ENCODE results near the gene TPRX1. TPM values are rescaled to one million over a fixed set of nuclear protein-coding genes. Genes with fewer than 3 reads are reported as not detected.
A peak's percentile ranks its signal among the peaks of the same experiment; 100 is the strongest.

The TPRX1 gene
- total RNA-seq, 2 donors from 2014 or later, result not detected

DNA sequence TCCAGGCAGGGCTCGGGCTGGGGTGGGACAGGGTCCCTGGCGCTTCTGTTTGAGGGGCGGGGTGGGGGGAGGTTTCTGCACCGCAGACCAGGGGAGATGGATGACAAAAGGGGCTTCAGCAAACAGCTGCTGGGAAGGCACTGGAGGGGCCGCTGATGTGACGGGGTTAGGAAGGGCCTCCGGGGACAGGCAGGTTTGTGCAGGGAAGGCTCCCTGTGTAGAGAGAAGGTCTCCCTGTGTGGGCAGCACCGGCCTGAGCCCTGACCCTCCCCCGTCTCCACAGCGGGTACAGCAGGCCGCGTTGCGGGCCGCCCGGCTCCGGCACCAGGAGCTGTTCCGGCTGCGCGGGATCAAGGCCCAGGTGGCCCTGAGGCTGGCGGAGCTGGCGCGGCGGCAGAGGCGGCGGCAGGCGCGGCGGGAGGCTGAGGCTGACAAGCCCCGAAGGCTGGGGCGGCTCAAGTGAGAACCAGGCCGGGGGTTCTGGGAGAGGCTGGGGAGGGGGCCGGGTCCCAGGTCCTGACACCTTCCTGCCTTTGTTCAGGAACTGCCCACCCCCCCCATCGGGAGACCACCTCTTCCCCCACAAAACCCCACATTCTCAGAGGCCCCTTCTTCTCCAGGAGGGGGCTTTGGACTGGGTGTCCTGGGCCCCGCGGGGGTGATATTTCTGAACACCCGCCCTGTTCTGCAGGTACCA lies 49.1 kb downstream of the TPRX1 start:
- no peak overlapping the region for H3K27ac Mint-ChIP-seq
- H3K4me1 Mint-ChIP-seq, result no peaks in the 10 kb centered on the region
- no peak for ATAC-seq (replicated peaks)
- no peaks in the 10 kb centered on the region for H3K27me3 Mint-ChIP-seq
- H3K36me3 Mint-ChIP-seq (ENCODE audit: low read depth), result peaks cover 77% of the 10 kb centered on the region
- no peaks in the 10 kb centered on the region for H3K9me3 Mint-ChIP-seq
- H3K4me3 Mint-ChIP-seq, result no peak overlapping the region

DNA sequence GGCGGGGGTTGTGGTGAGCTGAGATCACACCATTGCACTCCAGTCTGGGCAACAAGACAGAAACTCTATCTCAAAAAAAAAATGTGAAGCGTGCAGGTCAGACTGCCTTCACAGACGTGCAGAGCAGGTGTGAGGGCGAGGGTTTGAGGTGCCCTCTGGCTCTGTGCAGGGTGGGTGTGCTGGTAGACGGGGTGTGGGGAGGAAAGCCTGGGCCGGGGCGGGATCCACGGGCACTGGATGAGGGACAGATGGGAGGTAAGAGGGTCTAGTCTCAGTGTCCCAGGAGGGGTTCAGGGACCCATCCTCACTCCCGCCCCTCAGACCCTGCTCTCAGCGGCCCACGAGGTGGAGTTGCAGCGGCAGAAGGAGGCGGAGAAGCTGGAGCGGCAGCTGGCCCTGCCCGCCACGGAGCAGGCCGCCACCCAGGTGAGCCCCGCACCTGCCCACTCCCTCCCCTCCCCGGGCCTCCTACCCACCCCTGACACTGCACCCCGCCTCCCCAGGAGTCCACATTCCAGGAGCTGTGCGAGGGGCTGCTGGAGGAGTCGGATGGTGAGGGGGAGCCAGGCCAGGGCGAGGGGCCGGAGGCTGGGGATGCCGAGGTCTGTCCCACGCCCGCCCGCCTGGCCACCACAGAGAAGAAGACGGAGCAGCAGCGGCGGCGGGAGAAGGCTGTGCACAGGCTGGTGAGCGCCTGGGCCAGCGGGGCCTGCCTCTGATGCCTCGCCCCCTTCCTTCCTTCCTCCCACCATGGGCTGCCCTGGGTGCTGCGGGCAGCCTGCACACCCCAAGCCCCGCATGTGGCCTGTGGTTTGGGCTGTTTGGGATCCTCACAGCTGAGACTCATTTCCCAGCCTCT lies 49.9 kb downstream of the TPRX1 start:
- Mint-ChIP-seq H3K4me3 (no peak overlapping the region), H3K36me3 (ENCODE audit: low read depth) (peaks cover 84% of the 10 kb centered on the region), H3K9me3 (no peaks in the 10 kb centered on the region), H3K4me1 (no peaks in the 10 kb centered on the region), H3K27ac (peak overlapping the region; percentile 30), H3K27me3 (no peaks in the 10 kb centered on the region)
- ATAC-seq (replicated peaks), result no peak

DNA sequence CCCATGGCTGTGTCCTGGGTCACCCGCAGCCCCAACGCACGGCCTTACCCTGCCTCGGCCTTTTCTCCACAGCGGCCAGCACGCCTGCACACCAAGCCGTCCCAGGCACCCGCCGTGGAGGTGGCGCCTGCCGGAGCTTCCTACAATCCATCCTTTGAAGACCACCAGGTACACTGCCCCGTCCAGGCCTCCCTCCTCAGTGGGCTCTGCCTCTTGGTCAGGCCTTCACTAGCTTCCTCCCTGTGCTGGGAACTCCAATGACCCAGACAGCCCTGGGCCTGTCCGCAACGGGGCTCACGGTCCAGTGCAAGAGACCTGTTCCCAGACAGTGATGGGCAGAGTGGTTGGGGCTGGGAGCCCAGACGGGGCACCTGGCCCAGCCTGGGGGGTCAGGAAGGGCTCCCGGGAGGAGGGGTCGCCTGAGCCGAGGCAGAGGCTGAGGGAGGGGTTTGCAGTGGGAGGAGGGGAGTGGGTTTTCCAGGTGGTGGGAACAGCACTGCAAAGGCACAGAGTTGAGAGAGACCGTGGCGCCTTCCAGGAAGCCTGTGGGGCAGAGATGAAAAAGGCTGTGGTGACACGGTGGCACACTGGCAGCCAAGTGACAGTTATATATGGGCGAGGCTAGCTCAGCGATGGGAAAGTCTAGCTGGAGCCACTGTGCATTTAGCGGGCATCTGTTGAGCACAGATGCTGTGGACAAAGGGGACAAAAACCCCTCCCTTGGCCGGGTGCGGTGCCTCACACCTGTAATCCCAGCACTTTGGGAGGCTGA lies 51.7 kb downstream of the TPRX1 start:
- H3K4me3 Mint-ChIP-seq, result no peak overlapping the region
- no peak for ATAC-seq (replicated peaks)
- peaks cover 84% of the 10 kb centered on the region for H3K36me3 Mint-ChIP-seq (ENCODE audit: low read depth)
- peaks cover 12% of the 10 kb centered on the region for H3K4me1 Mint-ChIP-seq
- H3K27ac Mint-ChIP-seq, result no peak overlapping the region
- H3K9me3 Mint-ChIP-seq, result no peaks in the 10 kb centered on the region
- no peaks in the 10 kb centered on the region for H3K27me3 Mint-ChIP-seq

Other genes with a start within 250 kb of the TPRX1 start
- under 1 TPM; 0.04 to 0.98 TPM for gene ZNF541, start 231.4 kb downstream of the TPRX1 start, total RNA-seq
- 10 to 100 TPM; 10.3 to 12.2 TPM for gene BICRA, start 195.4 kb downstream of the TPRX1 start, total RNA-seq
- 1 to 10 TPM in 1 of 2 donors, under 1 TPM in 1; 0.35 to 8.2 TPM for gene EHD2, start 91.1 kb downstream of the TPRX1 start, total RNA-seq
- 100 to 1,000 TPM; 274 to 467 TPM for gene NOP53, start 59.0 kb downstream of the TPRX1 start, total RNA-seq
- gene SELENOW, start 25.8 kb downstream of the TPRX1 start, total RNA-seq, result 100 to 1,000 TPM; 126 to 127 TPM
- gene CRX, start 17.4 kb upstream of the TPRX1 start, total RNA-seq, result under 1 TPM in 1 of 2 donors, not detected in 1; 0.16 TPM
- not detected for gene TPRX2, start 54.7 kb upstream of the TPRX1 start, total RNA-seq
- gene SULT2A1, start 81.8 kb upstream of the TPRX1 start, total RNA-seq, result not detected
- gene BSPH1, start 187.6 kb upstream of the TPRX1 start, total RNA-seq, result not detected
- not detected for gene ELSPBP1, start 190.1 kb upstream of the TPRX1 start, total RNA-seq
- not detected for gene CABP5, start 239.5 kb upstream of the TPRX1 start, total RNA-seq